CD14-positive monocyte (primary cell): ENCODE measurements around the gene RNGTT. TPM values are rescaled to one million over a fixed set of nuclear protein-coding genes. Genes with fewer than 3 reads are reported as not detected.

Experiments
- DNase-seq, 3 donors: peaks; one replicate each; pipeline ENCODE4 v3.0.0-alpha.2; 2011 to 2022
- H2AFZ ChIP-seq: 2 replicates; pipeline ENCODE4 v1.6.0; 2012; ENCODE audit warnings: mild to moderate bottlenecking, low read depth, low read length, inconsistent platforms; ENCODE audit not compliant: insufficient read depth, poor library complexity, severe bottlenecking
- H3K27ac ChIP-seq, 2 donors: 1 replicate in 1 of 2; 2 replicates in 1 of 2; pipeline ENCODE4 v1.5.1; 2012 to 2013; ENCODE audit warnings: low read length in 2 of 2, control low read depth in 1 of 2, inconsistent platforms in 1 of 2, low read depth in 1 of 2, mild to moderate bottlenecking in 1 of 2
- H3K27me3 ChIP-seq, 2 donors: one replicate each; pipeline versions ENCODE4 v1.6.0 to v1.6.1; 2011 to 2013; ENCODE audit warnings: low read length in 2 of 2; ENCODE audit not compliant: control insufficient read depth in 2 of 2, insufficient read depth in 2 of 2
- H3K36me3 ChIP-seq, 2 donors: replicated peaks in 1 of 2; 1 replicate in 1 of 2; 2 replicates in 1 of 2; pipeline versions ENCODE4 v1.5.1 to v1.6.1; 2012 to 2013; ENCODE audit warnings: low read length in 2 of 2, control low read depth in 1 of 2, inconsistent platforms in 1 of 2, mild to moderate bottlenecking in 1 of 2; ENCODE audit not compliant: insufficient read depth in 2 of 2, control insufficient read depth in 1 of 2
- H3K4me1 ChIP-seq, 2 donors: 1 replicate in 1 of 2; 2 replicates in 1 of 2; pipeline versions ENCODE4 v1.5.1 to v1.6.1; 2012 to 2013; ENCODE audit warnings: low read length in 2 of 2, control low read depth in 1 of 2, inconsistent platforms in 1 of 2, mild to moderate bottlenecking in 1 of 2, moderate library complexity in 1 of 2; ENCODE audit not compliant: insufficient read depth in 2 of 2, control insufficient read depth in 1 of 2
- H3K4me2 ChIP-seq: replicated peaks from 2 replicates; pipeline ENCODE3; 2012; ENCODE audit warnings: low read length, moderate library complexity, mild to moderate bottlenecking; ENCODE audit not compliant: poor library complexity, severe bottlenecking; ENCODE audit errors: extremely low read depth
- H3K4me3 ChIP-seq, 3 experiments: fragments of 200-600 bp in 1 of 3; sonication (generic) in 1 of 3; replicated peaks in 1 of 3; 1 replicate in 2 of 3; 2 replicates in 1 of 3; pipeline ENCODE4 v1.5.1; 2011 to 2013; ENCODE audit warnings: low read length in 3 of 3, mild to moderate bottlenecking in 3 of 3, control low read depth in 2 of 3, low read depth in 2 of 3, inconsistent platforms in 1 of 3, moderate library complexity in 1 of 3
- H3K79me2 ChIP-seq: 2 replicates; pipeline ENCODE4 v1.6.0; 2012; ENCODE audit warnings: mild to moderate bottlenecking, control low read depth, inconsistent platforms, low read length, moderate library complexity; ENCODE audit not compliant: insufficient read depth
- H3K9ac ChIP-seq: 2 replicates; pipeline ENCODE4 v1.6.0; 2017; ENCODE audit warnings: low read length, mild to moderate bottlenecking; ENCODE audit not compliant: insufficient read depth, poor library complexity, severe bottlenecking
- H3K9me3 ChIP-seq, 2 donors: replicated peaks in 1 of 2; 1 replicate in 1 of 2; 2 replicates in 1 of 2; pipeline versions ENCODE4 v1.5.1 to v1.6.1; 2012 to 2013; ENCODE audit warnings: low read length in 2 of 2, control low read depth in 1 of 2; ENCODE audit not compliant: control insufficient read depth in 1 of 2, insufficient read depth in 1 of 2
- H4K20me1 ChIP-seq: 2 replicates; pipeline ENCODE4 v1.6.0; 2012; ENCODE audit warnings: mild to moderate bottlenecking, low read length, control low read depth, moderate library complexity; ENCODE audit not compliant: insufficient read depth
- H3K27ac Mint-ChIP-seq, 7 donors: one replicate each; pipeline ENCODE4 v1.8.0; 2020; ENCODE audit warnings: mild to moderate bottlenecking in 7 of 7, mixed read lengths in 7 of 7, moderate library complexity in 6 of 7, inconsistent platforms in 2 of 7
- H3K27me3 Mint-ChIP-seq, 3 donors: one replicate each; pipeline ENCODE4 v1.8.0; 2021 to 2022; ENCODE audit warnings: low read depth in 3 of 3, mild to moderate bottlenecking in 3 of 3, mixed read lengths in 3 of 3, moderate library complexity in 3 of 3, inconsistent platforms in 1 of 3
- H3K36me3 Mint-ChIP-seq, 2 donors: one replicate each; pipeline ENCODE4 v1.8.0; 2020; ENCODE audit warnings: mixed read lengths in 2 of 2, inconsistent platforms in 1 of 2, mild to moderate bottlenecking in 1 of 2
- H3K4me1 Mint-ChIP-seq: one replicate; pipeline ENCODE4 v1.8.0; 2020; ENCODE audit warnings: mild to moderate bottlenecking, mixed read lengths
- H3K4me3 Mint-ChIP-seq, 2 donors: one replicate each; pipeline ENCODE4 v1.8.0; 2020; ENCODE audit warnings: mild to moderate bottlenecking in 2 of 2, mixed read lengths in 2 of 2, moderate library complexity in 1 of 2
- H3K9me3 Mint-ChIP-seq, 7 donors: one replicate each; pipeline ENCODE4 v1.8.0; 2020 to 2022; ENCODE audit warnings: mixed read lengths in 7 of 7, mild to moderate bottlenecking in 6 of 7, moderate library complexity in 6 of 7, inconsistent platforms in 2 of 7
- CTCF ChIP-seq: fragments of 200-600 bp; IDR thresholded peaks from one replicate; pipeline ENCODE4 v1.8.0; 2022; ENCODE audit warnings: antibody characterized with exemption, mild to moderate bottlenecking
- WGBS: methylation state at CpG from one replicate; pipeline ENCODE4 v1.1.5; 2013; ENCODE audit warnings: missing lambda C conversion rate; ENCODE audit not compliant: insufficient coverage; 5-methylcytosine and 5-hydroxymethylcytosine counted together
- intact Hi-C, 2 donors: fragments of 100-400 bp; cut with micrococcal nuclease; formaldehyde crosslinking; loops; one replicate each; pipeline versions ENCODE4 v1.15.0 to v1.15.1; 2023
- polyA plus RNA-seq, 3 donors: library from polyadenylated mRNA; depleted of rRNA in 1 of 3; unstranded in 2 of 3; stranded (reverse) in 1 of 3; fragments of 300-500 nt in 2 of 3; fragments of >200 nt in 1 of 3; fragmentation: Illumina TruSeq in 2 of 3; gene quantifications; 1 replicate in 2 of 3; 2 replicates in 1 of 3; pipeline ENCODE4 v1.2.3, GENCODE V29; 2012 to 2021

Gene RNGTT
- polyA plus RNA-seq, 3 donors, result 2.3 to 8.6 (median 5.8) TPM

- intact Hi-C loops, result no loop called here
- H3K9me3 Mint-ChIP-seq, result peaks cover 0 to 5% (median 0%) of the 10 kb centered on the region in 7 donors
- no peaks in the 10 kb centered on the region for H3K4me1 ChIP-seq
- H3K27me3 Mint-ChIP-seq, result no peaks in the 10 kb centered on the region
- H2AFZ ChIP-seq, result no peak overlapping the region
- no peak overlapping the region for H3K4me2 ChIP-seq
- no peaks in the 10 kb centered on the region for H3K4me1 Mint-ChIP-seq
- H3K79me2 ChIP-seq, result no peaks in the 10 kb centered on the region
- H3K4me3 ChIP-seq, result no peak overlapping the region
- H3K36me3 ChIP-seq, result peaks cover 12 to 35% of the 10 kb centered on the region in 2 donors
- no peaks in the 10 kb centered on the region for H4K20me1 ChIP-seq
- no peak overlapping the region for H3K4me3 Mint-ChIP-seq
- WGBS, result no CpG with 5 or more reads among the region's 4 CpGs
- H3K9ac ChIP-seq, result no peak overlapping the region
- no peak overlapping the region for H3K27ac ChIP-seq
- no peak overlapping the region for H3K27ac Mint-ChIP-seq
- H3K27me3 ChIP-seq, result no peaks in the 10 kb centered on the region
- H3K9me3 ChIP-seq, result no peaks in the 10 kb centered on the region
- peaks cover 24% of the 10 kb centered on the region in 2 donors for H3K36me3 Mint-ChIP-seq
- no peak for DNase-seq
- no peak for TF ChIP-seq CTCF
Measured at GRCh38 chr6:88611721-88612120, 351.7 kb downstream of the RNGTT start.

- Mint-ChIP-seq H3K27ac (no peak overlapping the region), H3K36me3 (peaks cover 24% of the 10 kb centered on the region in 2 donors), H3K27me3 (no peaks in the 10 kb centered on the region), H3K4me1 (no peaks in the 10 kb centered on the region), H3K4me3 (no peak overlapping the region), H3K9me3 (peaks cover 0 to 5% (median 0%) of the 10 kb centered on the region in 7 donors)
- Histone ChIP-seq H3K9me3 (no peaks in the 10 kb centered on the region), H3K4me3 (no peak overlapping the region), H4K20me1 (no peaks in the 10 kb centered on the region), H3K9ac (no peak overlapping the region), H3K4me2 (no peak overlapping the region), H3K27me3 (no peaks in the 10 kb centered on the region), H3K27ac (no peak overlapping the region), H3K79me2 (no peaks in the 10 kb centered on the region), H3K36me3 (peaks cover 12 to 35% of the 10 kb centered on the region in 2 donors), H3K4me1 (no peaks in the 10 kb centered on the region), H2AFZ (no peak overlapping the region)
- intact Hi-C loops, result no loop called here
- no CpG with 5 or more reads among the region's 3 CpGs for WGBS
- TF ChIP-seq CTCF, result no peak
- DNase-seq, result no peak
Measured at GRCh38 chr6:88609983-88610382, 353.4 kb downstream of the RNGTT start.
